ENCODE data around the gene SCOC.

The SCOC gene

GRCh38 chr4:140344101-140344500 is 29.3 kb upstream of the SCOC start:
- DNase-seq, result no peak

GRCh38 chr4:140344621-140345020 is 28.8 kb upstream of the SCOC start:
- TF ChIP-seq CTCF (IDR thresholded peaks at IDR 0.05), result no peak
- no peak for DNase-seq
- Histone ChIP-seq H3K27ac (no peak overlapping the region), H3K9me3 (no peaks in the 10 kb centered on the region), H3K4me1 (peaks cover 0 to 4% (median 0%) of the 10 kb centered on the region in 4 donors), H3K4me3 (no peak overlapping the region), H3K27me3 (no peaks in the 10 kb centered on the region), H3K36me3 (no peaks in the 10 kb centered on the region)
- intact Hi-C loops (cut with DNase I; ENCODE audit: low total_unique reads), result no loop called here

More at GRCh38 chr4:140344101-140344500, 29.3 kb upstream of the SCOC start:
- intact Hi-C loops (cut with DNase I; ENCODE audit: low total_unique reads), result no loop called here
- Histone ChIP-seq H3K36me3 (no peaks in the 10 kb centered on the region), H3K4me3 (no peak overlapping the region), H3K27ac (no peak overlapping the region), H3K4me1 (peaks cover 0 to 4% (median 0%) of the 10 kb centered on the region in 4 donors), H3K9me3 (no peaks in the 10 kb centered on the region), H3K27me3 (no peaks in the 10 kb centered on the region)
- no peak for TF ChIP-seq CTCF (IDR thresholded peaks at IDR 0.05)

GRCh38 chr4:140346136-140346535 is 27.3 kb upstream of the SCOC start:
- no peak for DNase-seq
- intact Hi-C loops (cut with DNase I; ENCODE audit: low total_unique reads), result no loop called here
- Histone ChIP-seq H3K4me3 (no peak overlapping the region), H3K27ac (no peak overlapping the region), H3K27me3 (no peaks in the 10 kb centered on the region), H3K36me3 (no peaks in the 10 kb centered on the region), H3K4me1 (peaks cover 0 to 4% (median 0%) of the 10 kb centered on the region in 4 donors), H3K9me3 (no peaks in the 10 kb centered on the region)
- TF ChIP-seq CTCF (IDR thresholded peaks at IDR 0.05), result no peak

GRCh38 chr4:140349816-140350215 is 23.6 kb upstream of the SCOC start:
- Histone ChIP-seq H3K27me3 (no peaks in the 10 kb centered on the region), H3K27ac (no peak overlapping the region), H3K9me3 (no peaks in the 10 kb centered on the region), H3K4me1 (no peaks in the 10 kb centered on the region), H3K36me3 (no peaks in the 10 kb centered on the region), H3K4me3 (no peak overlapping the region)
- TF ChIP-seq CTCF (IDR thresholded peaks at IDR 0.05), result no peak
- DNase-seq, result no peak
- intact Hi-C loops (cut with DNase I; ENCODE audit: low total_unique reads), result no loop called here

- DNase-seq, result no peak
- H3K4me1 ChIP-seq, result no peaks in the 10 kb centered on the region
- H3K9me3 ChIP-seq, result no peaks in the 10 kb centered on the region
- H3K4me3 ChIP-seq, result no peak overlapping the region
- H3K27ac ChIP-seq, result no peak overlapping the region
- no peaks in the 10 kb centered on the region for H3K36me3 ChIP-seq
- no peaks in the 10 kb centered on the region for H3K27me3 ChIP-seq
- intact Hi-C loops (cut with DNase I; ENCODE audit: low total_unique reads), result no loop called here
- no peak for TF ChIP-seq CTCF (IDR thresholded peaks at IDR 0.05)
Observed at GRCh38 chr4:140351093-140352075, 22.1 kb upstream of the SCOC start.
